ENCODE data around the gene HHAT. TPM values are rescaled to one million over a fixed set of nuclear protein-coding genes. Genes with fewer than 3 reads are reported as not detected.

The HHAT gene
- total RNA-seq, 2 experiments from 2014 or later: 0.99 to 1.4 TPM

DNA sequence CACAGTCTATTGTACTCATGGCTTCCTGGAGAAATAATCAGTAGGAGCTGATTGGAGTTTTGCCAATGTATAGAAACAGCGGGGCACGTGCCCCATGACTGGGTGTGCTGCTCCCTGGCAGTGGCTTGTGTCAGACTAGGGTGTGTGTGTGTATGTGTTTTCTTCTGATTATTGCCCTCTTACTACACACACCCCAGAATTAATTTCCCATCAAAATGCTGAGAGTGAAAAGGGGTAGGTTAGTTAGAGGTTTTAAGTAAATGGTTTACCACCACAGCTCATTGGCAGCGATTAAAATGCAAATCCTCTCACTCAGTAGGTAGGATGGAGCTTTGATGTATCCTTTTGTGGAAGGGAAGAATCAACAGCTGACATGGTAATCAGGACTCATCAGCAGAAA is 29.9 kb downstream of the HHAT start:
- H3K4me3 Mint-ChIP-seq: no peak overlapping the region
- H3K4me1 Mint-ChIP-seq (ENCODE audit: low read depth): peaks cover 6% of the 10 kb centered on the region
- no peaks in the 10 kb centered on the region for H3K27me3 Mint-ChIP-seq
- no peak for DNase-seq
- ChIA-PET POLR2A (interaction anchor here (1.1 kb wide), 1 partner anchor 15 kb away, joined by 5 read pairs; no protein-coding TSS in a partner anchor), CTCF (interaction anchor here (1.1 to 1.2 kb wide), 2 partner anchors 17 to 22 kb away, joined by 3 to 4 read pairs; no protein-coding TSS in a partner anchor)
- no peaks in the 10 kb centered on the region for H3K36me3 Mint-ChIP-seq (ENCODE audit: low read depth)
- TF ChIP-seq, protein P1, sequence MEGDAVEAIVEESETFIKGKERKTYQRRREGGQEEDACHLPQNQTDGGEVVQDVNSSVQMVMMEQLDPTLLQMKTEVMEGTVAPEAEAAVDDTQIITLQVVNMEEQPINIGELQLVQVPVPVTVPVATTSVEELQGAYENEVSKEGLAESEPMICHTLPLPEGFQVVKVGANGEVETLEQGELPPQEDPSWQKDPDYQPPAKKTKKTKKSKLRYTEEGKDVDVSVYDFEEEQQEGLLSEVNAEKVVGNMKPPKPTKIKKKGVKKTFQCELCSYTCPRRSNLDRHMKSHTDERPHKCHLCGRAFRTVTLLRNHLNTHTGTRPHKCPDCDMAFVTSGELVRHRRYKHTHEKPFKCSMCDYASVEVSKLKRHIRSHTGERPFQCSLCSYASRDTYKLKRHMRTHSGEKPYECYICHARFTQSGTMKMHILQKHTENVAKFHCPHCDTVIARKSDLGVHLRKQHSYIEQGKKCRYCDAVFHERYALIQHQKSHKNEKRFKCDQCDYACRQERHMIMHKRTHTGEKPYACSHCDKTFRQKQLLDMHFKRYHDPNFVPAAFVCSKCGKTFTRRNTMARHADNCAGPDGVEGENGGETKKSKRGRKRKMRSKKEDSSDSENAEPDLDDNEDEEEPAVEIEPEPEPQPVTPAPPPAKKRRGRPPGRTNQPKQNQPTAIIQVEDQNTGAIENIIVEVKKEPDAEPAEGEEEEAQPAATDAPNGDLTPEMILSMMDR (IDR thresholded peaks at IDR 0.05): no peak
- intact Hi-C loops (cut with micrococcal nuclease): no loop called here
- no peak for ATAC-seq
- H3K9me3 Mint-ChIP-seq: peaks cover 2% of the 10 kb centered on the region
- no peak overlapping the region for H3K27ac Mint-ChIP-seq

DNA sequence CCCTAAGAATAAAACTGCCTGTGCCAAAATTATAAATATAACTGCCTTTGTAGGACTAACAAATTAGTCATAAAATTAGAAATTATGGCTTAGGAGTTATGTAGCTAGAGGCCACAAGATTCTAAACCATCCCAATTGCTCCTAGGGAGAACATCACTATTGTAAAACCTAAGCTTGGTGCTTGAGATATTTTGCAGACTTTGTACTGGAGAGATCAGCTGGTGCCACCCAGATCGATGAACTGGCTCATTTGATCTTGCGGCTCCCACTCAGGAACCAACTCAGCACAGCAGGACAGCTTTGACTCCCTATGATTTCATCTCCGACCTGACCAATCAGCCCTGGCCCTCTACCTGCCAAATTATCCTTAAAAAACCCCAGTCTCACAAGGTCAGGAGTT is 30.6 kb downstream of the HHAT start:
- POLR2A ChIA-PET: no interaction called here
- Mint-ChIP-seq H3K36me3 (ENCODE audit: low read depth) (no peaks in the 10 kb centered on the region), H3K27me3 (no peaks in the 10 kb centered on the region), H3K27ac (no peak overlapping the region), H3K4me1 (ENCODE audit: low read depth) (peaks cover 4% of the 10 kb centered on the region), H3K9me3 (peaks cover 2% of the 10 kb centered on the region), H3K4me3 (no peak overlapping the region)
- TF ChIP-seq, protein P1 (IDR thresholded peaks at IDR 0.05): no peak
- CTCF ChIA-PET: interaction anchor here (1.1 to 3.0 kb wide), 7 partner anchors 16 to 44 kb away, joined by 3 to 21 read pairs (median 4); no protein-coding TSS in a partner anchor
- DNase-seq (no peak), ATAC-seq (no peak)
- intact Hi-C loops (cut with micrococcal nuclease): no loop called here

DNA sequence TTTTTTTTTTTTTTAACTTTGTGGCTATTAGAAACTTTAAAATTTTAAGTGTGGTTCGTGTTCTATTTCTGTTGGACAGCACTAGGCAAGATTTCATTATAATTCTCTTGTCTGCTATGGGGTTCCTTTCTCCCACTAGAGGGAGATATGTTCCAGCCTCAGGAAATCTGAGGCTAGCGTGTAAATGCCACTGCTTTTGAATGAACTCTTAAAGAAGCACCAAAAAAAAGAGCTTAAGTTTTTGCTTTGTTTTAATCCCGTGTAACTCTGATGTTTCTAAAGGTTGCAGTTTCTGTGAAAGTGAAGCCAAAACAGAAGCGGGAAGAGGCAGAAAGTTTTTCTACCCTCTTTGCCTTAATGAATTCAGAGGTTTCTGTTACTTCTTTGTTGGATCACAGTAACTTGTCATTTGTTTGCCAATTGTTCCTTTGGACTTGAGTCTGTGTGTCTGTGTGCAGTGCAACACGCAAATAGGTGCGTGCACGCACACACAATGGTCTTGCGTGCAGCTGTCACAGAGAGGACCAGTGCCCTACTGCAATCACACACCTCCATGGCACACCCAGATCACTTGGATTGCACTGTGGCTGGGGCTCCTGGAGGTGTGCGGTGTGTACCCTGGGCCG is 32.3 kb downstream of the HHAT start:
- ATAC-seq (peak; percentile 73), DNase-seq (no peak)
- TF ChIP-seq, protein P1 (IDR thresholded peaks at IDR 0.05): peak; percentile 51
- H3K4me3 Mint-ChIP-seq: no peak overlapping the region
- H3K36me3 Mint-ChIP-seq (ENCODE audit: low read depth): no peaks in the 10 kb centered on the region
- intact Hi-C loops (cut with micrococcal nuclease): loop anchor here (5.0 kb wide), 1 partner anchor 36 kb away; no protein-coding TSS in a partner anchor
- peaks cover 2% of the 10 kb centered on the region for H3K9me3 Mint-ChIP-seq
- ChIA-PET POLR2A (interaction anchor here (1.3 to 1.8 kb wide), 2 partner anchors 13 to 20 kb away, joined by 4 to 8 read pairs; no protein-coding TSS in a partner anchor), CTCF (interaction anchor here (0.7 to 3.0 kb wide), 16 partner anchors 9 to 824 kb away, joined by 3 to 21 read pairs (median 4); no protein-coding TSS in a partner anchor)
- no peak overlapping the region for H3K27ac Mint-ChIP-seq
- H3K4me1 Mint-ChIP-seq (ENCODE audit: low read depth): peaks cover 4% of the 10 kb centered on the region
- H3K27me3 Mint-ChIP-seq: no peaks in the 10 kb centered on the region

DNA sequence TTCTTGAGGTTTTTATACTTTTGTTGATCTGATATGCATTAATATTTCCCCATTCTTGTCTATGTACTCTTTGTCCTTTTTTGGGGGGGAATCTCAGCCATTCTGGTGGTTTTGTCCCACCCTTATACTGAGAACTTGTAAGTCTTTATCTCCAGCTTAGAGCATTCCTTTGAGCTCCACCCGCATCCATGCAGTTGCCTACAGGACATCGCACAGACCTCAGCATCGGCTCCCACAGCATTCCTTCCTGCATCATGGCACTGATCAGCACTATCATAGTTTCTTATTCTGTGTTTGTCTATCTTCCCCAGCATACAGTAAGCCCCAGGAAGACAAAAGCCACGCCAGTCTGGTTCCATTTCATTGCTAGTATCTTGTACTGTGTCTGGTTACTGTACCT is 33.0 kb downstream of the HHAT start:
- no peak overlapping the region for H3K27ac Mint-ChIP-seq

More for the DNA sequence above, 33.0 kb downstream of the HHAT start:
- ChIA-PET CTCF (interaction anchor here (0.7 to 3.0 kb wide), 10 partner anchors 13 to 501 kb away, joined by 3 to 21 read pairs (median 4); no protein-coding TSS in a partner anchor), POLR2A (interaction anchor here (1.3 to 1.8 kb wide), 2 partner anchors 12 to 20 kb away, joined by 4 to 8 read pairs; no protein-coding TSS in a partner anchor)
- no peaks in the 10 kb centered on the region for H3K27me3 Mint-ChIP-seq
- no peak overlapping the region for H3K4me3 Mint-ChIP-seq
- peaks cover 4% of the 10 kb centered on the region for H3K4me1 Mint-ChIP-seq (ENCODE audit: low read depth)
- intact Hi-C loops (cut with micrococcal nuclease): loop anchor here (5.0 kb wide), 1 partner anchor 36 kb away; no protein-coding TSS in a partner anchor
- TF ChIP-seq, protein P1 (IDR thresholded peaks at IDR 0.05): no peak
- ATAC-seq (no peak), DNase-seq (no peak)
- peaks cover 2% of the 10 kb centered on the region for H3K9me3 Mint-ChIP-seq
- no peaks in the 10 kb centered on the region for H3K36me3 Mint-ChIP-seq (ENCODE audit: low read depth)
